ENCODE results near the gene RGS3.

RGS3 gene

DNA sequence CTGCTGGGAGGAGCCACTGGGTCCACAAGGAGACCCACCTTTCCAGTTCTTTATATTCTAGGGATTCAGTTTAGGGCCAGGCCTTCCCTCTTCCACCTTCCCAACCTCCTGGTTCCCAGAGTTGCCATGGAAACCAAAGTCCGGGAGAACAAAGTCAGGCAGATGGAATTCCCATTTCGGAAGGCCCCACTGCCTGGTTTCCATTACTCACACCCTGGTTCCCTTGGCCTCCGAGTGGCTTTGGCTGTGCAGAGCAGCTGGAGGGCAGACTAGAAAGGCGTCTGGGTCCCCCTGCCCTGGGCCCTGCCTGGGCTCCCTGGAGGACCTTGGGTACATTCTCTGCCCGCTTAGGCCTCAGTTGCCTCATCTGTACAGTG lies 136.1 kb downstream of the RGS3 start:
- no peak overlapping the region for H3K14ac ChIP-seq (ENCODE audit: low read length)
- no peak overlapping the region for H2BK12ac ChIP-seq (ENCODE audit: low read length)
- no peak overlapping the region for H4K8ac ChIP-seq (ENCODE audit: low read depth, low read length)
- H4K91ac ChIP-seq (ENCODE audit: low read depth, low read length, poor library complexity) = no peak overlapping the region
- no peak overlapping the region for H2AK5ac ChIP-seq (ENCODE audit: low read depth, low read length)
- H3K18ac ChIP-seq (ENCODE audit: low read length) = peak overlapping the region; percentile 9
- H3K79me1 ChIP-seq (ENCODE audit: low read depth, low read length) = peaks cover 8% of the 10 kb centered on the region
- no peak overlapping the region for H2BK120ac ChIP-seq (ENCODE audit: low read depth, low read length)
- H3K36me3 ChIP-seq (replicated peaks in 1 of 2; ENCODE audit: control insufficient read depth in 2 of 2, insufficient read depth in 2 of 2, low read length in 2 of 2) = peaks cover 19 to 30% of the 10 kb centered on the region in 2 donors
- no peaks in the 10 kb centered on the region for H3K27me3 ChIP-seq (ENCODE audit: control insufficient read depth in 3 of 3, insufficient read depth in 3 of 3, low read depth in 1 of 3, low read length in 3 of 3)
- H3K4me1 ChIP-seq (ENCODE audit: control insufficient read depth in 2 of 2, insufficient read depth in 1 of 2, low read depth in 1 of 2, low read length in 2 of 2) = peaks cover 40 to 42% of the 10 kb centered on the region in 2 donors
- no peak overlapping the region for H3K4me3 ChIP-seq (ENCODE audit: low read length in 2 of 2)
- H2BK15ac ChIP-seq (ENCODE audit: low read length) = no peak overlapping the region
- H3K9ac ChIP-seq (ENCODE audit: low read depth, low read length, poor library complexity) = no peak overlapping the region
- no peak overlapping the region for H3K4me2 ChIP-seq (ENCODE audit: insufficient read depth, low read length, poor library complexity, severe bottlenecking)
- no CpG with 5 or more reads among the region's 5 CpGs for WGBS, 2 donors (ENCODE audit: extremely low coverage in 2 of 2, insufficient read length in 2 of 2, insufficient replicate concordance in 1 of 2)
- H3K4ac ChIP-seq (ENCODE audit: low read length) = no peak overlapping the region
- no peaks in the 10 kb centered on the region for H3K9me3 ChIP-seq (replicated peaks in 1 of 2; ENCODE audit: control insufficient read depth in 2 of 2, insufficient read depth in 1 of 2, low read depth in 1 of 2, low read length in 2 of 2)
- H3K27ac ChIP-seq (replicated peaks; ENCODE audit: low read length) = peak overlapping the region; percentile 43
- no peak for DNase-seq (ENCODE audit: low spot score)
- H3K23ac ChIP-seq (ENCODE audit: low read depth, low read length, poor library complexity) = no peak overlapping the region
- no peak overlapping the region for H2AFZ ChIP-seq (ENCODE audit: low read length)
- no peak overlapping the region for H2BK5ac ChIP-seq (ENCODE audit: low read length)

DNA sequence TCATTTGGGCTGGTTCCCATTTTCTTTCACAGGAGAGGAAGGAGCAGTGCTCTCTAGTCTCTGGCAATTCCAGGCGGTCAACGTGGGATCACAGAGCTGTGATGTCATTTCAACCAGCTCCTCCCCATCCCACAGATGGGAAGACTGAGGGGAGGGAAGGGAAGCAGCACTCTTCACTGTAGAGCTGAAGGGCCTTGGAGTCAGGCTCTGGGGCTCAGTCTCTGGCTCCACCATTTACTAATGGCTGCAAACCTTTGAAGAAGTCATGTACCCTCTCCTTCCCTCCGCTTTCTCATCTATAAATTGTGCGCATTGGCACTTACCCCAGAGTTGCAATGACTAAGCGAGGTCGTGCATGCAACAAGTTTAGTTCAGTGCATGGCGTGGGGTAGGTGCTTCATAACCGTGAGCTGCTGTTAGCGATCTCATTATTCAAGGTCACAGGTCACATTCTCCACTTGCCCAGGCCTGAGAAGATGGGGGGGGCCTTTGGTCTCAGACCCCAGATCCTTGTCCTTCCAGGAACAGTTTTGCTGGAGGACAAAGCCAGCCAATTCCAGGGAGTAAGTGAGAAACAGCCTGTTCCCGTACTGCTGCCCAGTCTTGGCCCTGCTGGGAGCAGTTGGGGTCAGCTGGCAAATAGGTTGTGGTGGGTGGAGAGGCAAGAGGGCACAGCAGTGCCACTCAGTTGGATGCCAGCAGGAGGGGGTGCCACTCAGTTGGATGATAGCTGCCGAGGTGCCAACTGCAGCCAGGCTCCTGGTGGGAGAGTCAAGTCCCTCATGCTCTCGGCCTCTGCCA lies 136.7 kb downstream of the RGS3 start:
- Histone ChIP-seq H2BK12ac (ENCODE audit: low read length) (peak overlapping the region; percentile 8), H3K9ac (ENCODE audit: low read depth, low read length, poor library complexity) (no peak overlapping the region), H3K27ac (replicated peaks; ENCODE audit: low read length) (peak overlapping the region; percentile 8), H3K9me3 (replicated peaks in 1 of 2; ENCODE audit: control insufficient read depth in 2 of 2, insufficient read depth in 1 of 2, low read depth in 1 of 2, low read length in 2 of 2) (no peaks in the 10 kb centered on the region), H3K79me1 (ENCODE audit: low read depth, low read length) (peaks cover 5% of the 10 kb centered on the region), H3K14ac (ENCODE audit: low read length) (no peak overlapping the region), H3K4ac (ENCODE audit: low read length) (no peak overlapping the region), H3K4me2 (ENCODE audit: insufficient read depth, low read length, poor library complexity, severe bottlenecking) (no peak overlapping the region), H3K4me1 (ENCODE audit: control insufficient read depth in 2 of 2, insufficient read depth in 1 of 2, low read depth in 1 of 2, low read length in 2 of 2) (peaks cover 35 to 38% of the 10 kb centered on the region in 2 donors), H3K4me3 (ENCODE audit: low read length in 2 of 2) (no peak overlapping the region), H2BK120ac (ENCODE audit: low read depth, low read length) (no peak overlapping the region), H3K23ac (ENCODE audit: low read depth, low read length, poor library complexity) (no peak overlapping the region), H3K27me3 (ENCODE audit: control insufficient read depth in 3 of 3, insufficient read depth in 3 of 3, low read depth in 1 of 3, low read length in 3 of 3) (no peaks in the 10 kb centered on the region), H3K36me3 (replicated peaks in 1 of 2; ENCODE audit: control insufficient read depth in 2 of 2, insufficient read depth in 2 of 2, low read length in 2 of 2) (peaks cover 19 to 30% of the 10 kb centered on the region in 2 donors), H3K18ac (ENCODE audit: low read length) (peak overlapping the region; percentile 66), H2AK5ac (ENCODE audit: low read depth, low read length) (peak overlapping the region; percentile 58), H4K8ac (ENCODE audit: low read depth, low read length) (no peak overlapping the region), H2BK15ac (ENCODE audit: low read length) (no peak overlapping the region), H2BK5ac (ENCODE audit: low read length) (no peak overlapping the region), H4K91ac (ENCODE audit: low read depth, low read length, poor library complexity) (no peak overlapping the region), H2AFZ (ENCODE audit: low read length) (no peak overlapping the region)
- DNase-seq (ENCODE audit: low spot score) = no peak
- no CpG with 5 or more reads among the region's 12 CpGs for WGBS, 2 donors (ENCODE audit: extremely low coverage in 2 of 2, insufficient read length in 2 of 2, insufficient replicate concordance in 1 of 2)

DNA sequence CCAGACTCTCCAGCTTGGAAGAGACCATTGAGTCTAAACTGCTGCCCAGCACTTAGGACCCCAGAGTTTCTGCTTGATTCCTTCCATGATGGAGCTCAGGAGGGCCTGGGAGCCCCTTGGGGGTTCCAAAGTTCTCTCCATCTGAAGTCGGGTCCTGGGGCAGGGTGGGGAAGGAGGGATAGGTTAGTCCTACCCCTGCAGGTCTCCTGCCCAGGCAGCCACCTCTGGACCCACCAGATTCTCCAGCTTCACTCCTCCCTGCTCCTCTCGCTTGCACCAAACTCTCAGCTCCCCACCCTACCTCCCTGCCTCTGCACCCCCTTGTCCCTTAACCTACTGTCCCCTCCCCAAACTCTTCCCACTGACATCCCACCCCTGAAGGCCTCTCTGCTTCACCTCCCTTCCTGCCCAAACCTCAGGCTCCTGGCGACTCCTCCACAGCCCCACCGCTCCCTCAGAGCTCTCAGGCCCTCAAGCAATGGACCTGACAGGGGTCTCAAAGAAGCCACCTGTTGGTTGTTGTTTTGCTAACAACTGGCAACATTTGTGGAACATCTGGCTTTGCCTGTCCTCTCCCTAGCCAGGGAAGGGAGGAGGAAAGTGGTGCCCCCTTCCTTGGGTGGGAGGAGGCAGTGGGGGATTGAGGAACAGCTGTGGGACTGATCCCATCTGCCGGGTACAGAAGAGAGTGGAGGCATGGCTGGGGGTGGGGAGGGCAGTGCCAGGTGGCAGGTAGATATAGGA lies 137.5 kb downstream of the RGS3 start:
- H3K27ac ChIP-seq (replicated peaks; ENCODE audit: low read length) = no peak overlapping the region
- H3K9me3 ChIP-seq (replicated peaks in 1 of 2; ENCODE audit: control insufficient read depth in 2 of 2, insufficient read depth in 1 of 2, low read depth in 1 of 2, low read length in 2 of 2) = no peaks in the 10 kb centered on the region
- DNase-seq (ENCODE audit: low spot score) = no peak
- H2AK5ac ChIP-seq (ENCODE audit: low read depth, low read length) = peak overlapping the region; percentile 58
- H3K27me3 ChIP-seq (ENCODE audit: control insufficient read depth in 3 of 3, insufficient read depth in 3 of 3, low read depth in 1 of 3, low read length in 3 of 3) = no peaks in the 10 kb centered on the region
- no peak overlapping the region for H2BK5ac ChIP-seq (ENCODE audit: low read length)
- H2BK120ac ChIP-seq (ENCODE audit: low read depth, low read length) = no peak overlapping the region
- no peak overlapping the region for H4K91ac ChIP-seq (ENCODE audit: low read depth, low read length, poor library complexity)
- no peaks in the 10 kb centered on the region for H3K79me1 ChIP-seq (ENCODE audit: low read depth, low read length)
- no CpG with 5 or more reads among the region's 5 CpGs for WGBS, 2 donors (ENCODE audit: extremely low coverage in 2 of 2, insufficient read length in 2 of 2, insufficient replicate concordance in 1 of 2)
- H3K4me1 ChIP-seq (ENCODE audit: control insufficient read depth in 2 of 2, insufficient read depth in 1 of 2, low read depth in 1 of 2, low read length in 2 of 2) = peaks cover 30 to 33% of the 10 kb centered on the region in 2 donors
- peaks cover 14 to 22% of the 10 kb centered on the region in 2 donors for H3K36me3 ChIP-seq (replicated peaks in 1 of 2; ENCODE audit: control insufficient read depth in 2 of 2, insufficient read depth in 2 of 2, low read length in 2 of 2)
- no peak overlapping the region for H3K4me3 ChIP-seq (ENCODE audit: low read length in 2 of 2)
- peak overlapping the region; percentile 1 for H2AFZ ChIP-seq (ENCODE audit: low read length)
- H3K4me2 ChIP-seq (ENCODE audit: insufficient read depth, low read length, poor library complexity, severe bottlenecking) = no peak overlapping the region
- H2BK12ac ChIP-seq (ENCODE audit: low read length) = no peak overlapping the region
- H2BK15ac ChIP-seq (ENCODE audit: low read length) = no peak overlapping the region
- peak overlapping the region; percentile 25 for H3K18ac ChIP-seq (ENCODE audit: low read length)
- no peak overlapping the region for H3K4ac ChIP-seq (ENCODE audit: low read length)
- H3K14ac ChIP-seq (ENCODE audit: low read length) = no peak overlapping the region
- H3K23ac ChIP-seq (ENCODE audit: low read depth, low read length, poor library complexity) = no peak overlapping the region
- H3K9ac ChIP-seq (ENCODE audit: low read depth, low read length, poor library complexity) = no peak overlapping the region
- no peak overlapping the region for H4K8ac ChIP-seq (ENCODE audit: low read depth, low read length)

DNA sequence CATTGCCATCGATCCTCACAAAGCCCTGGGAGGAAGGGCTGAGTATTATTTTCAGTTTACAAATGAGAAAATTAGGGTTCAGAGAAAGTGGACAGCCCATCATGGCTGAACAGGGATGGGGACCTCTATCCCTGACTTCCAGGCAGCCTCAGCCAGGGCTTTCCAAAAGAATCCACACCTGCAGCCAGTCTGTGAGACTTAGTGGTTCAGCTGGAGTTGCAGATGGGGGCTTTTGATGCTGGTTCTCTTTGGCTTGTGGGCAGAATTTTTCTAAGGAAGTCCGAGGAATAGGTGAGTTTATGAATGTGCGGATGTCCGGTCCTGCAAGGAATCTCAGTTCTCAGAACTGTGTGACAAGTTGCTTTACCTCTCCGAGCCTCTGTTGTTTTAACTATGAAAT lies 138.1 kb downstream of the RGS3 start:
- no peak overlapping the region for H2BK120ac ChIP-seq (ENCODE audit: low read depth, low read length)
- no peak overlapping the region for H3K4me3 ChIP-seq (ENCODE audit: low read length in 2 of 2)
- no peak overlapping the region for H2AFZ ChIP-seq (ENCODE audit: low read length)
- H3K18ac ChIP-seq (ENCODE audit: low read length) = no peak overlapping the region
- H3K9me3 ChIP-seq (replicated peaks in 1 of 2; ENCODE audit: control insufficient read depth in 2 of 2, insufficient read depth in 1 of 2, low read depth in 1 of 2, low read length in 2 of 2) = no peaks in the 10 kb centered on the region
- H3K36me3 ChIP-seq (replicated peaks in 1 of 2; ENCODE audit: control insufficient read depth in 2 of 2, insufficient read depth in 2 of 2, low read length in 2 of 2) = peaks cover 8 to 16% of the 10 kb centered on the region in 2 donors
- H3K9ac ChIP-seq (ENCODE audit: low read depth, low read length, poor library complexity) = no peak overlapping the region
- H3K27ac ChIP-seq (replicated peaks; ENCODE audit: low read length) = no peak overlapping the region
- H3K23ac ChIP-seq (ENCODE audit: low read depth, low read length, poor library complexity) = no peak overlapping the region
- H4K8ac ChIP-seq (ENCODE audit: low read depth, low read length) = no peak overlapping the region
- H3K79me1 ChIP-seq (ENCODE audit: low read depth, low read length) = no peaks in the 10 kb centered on the region
- H2BK5ac ChIP-seq (ENCODE audit: low read length) = no peak overlapping the region
- H3K27me3 ChIP-seq (ENCODE audit: control insufficient read depth in 3 of 3, insufficient read depth in 3 of 3, low read depth in 1 of 3, low read length in 3 of 3) = no peaks in the 10 kb centered on the region
- H3K4ac ChIP-seq (ENCODE audit: low read length) = no peak overlapping the region
- peaks cover 30 to 33% of the 10 kb centered on the region in 2 donors for H3K4me1 ChIP-seq (ENCODE audit: control insufficient read depth in 2 of 2, insufficient read depth in 1 of 2, low read depth in 1 of 2, low read length in 2 of 2)
- H3K14ac ChIP-seq (ENCODE audit: low read length) = no peak overlapping the region
- no CpG with 5 or more reads among the region's 5 CpGs for WGBS, 2 donors (ENCODE audit: extremely low coverage in 2 of 2, insufficient read length in 2 of 2, insufficient replicate concordance in 1 of 2)
- no peak for DNase-seq (ENCODE audit: low spot score)
- no peak overlapping the region for H2BK12ac ChIP-seq (ENCODE audit: low read length)
- no peak overlapping the region for H4K91ac ChIP-seq (ENCODE audit: low read depth, low read length, poor library complexity)
- H3K4me2 ChIP-seq (ENCODE audit: insufficient read depth, low read length, poor library complexity, severe bottlenecking) = no peak overlapping the region
- no peak overlapping the region for H2BK15ac ChIP-seq (ENCODE audit: low read length)
- H2AK5ac ChIP-seq (ENCODE audit: low read depth, low read length) = peak overlapping the region; percentile 58
